Stomach (tissue), 4 donors: ENCODE measurements around the gene TBC1D16.

Experiments
- CTCF ChIP-seq, 7 experiments: fragments of 450-650 bp in 4 of 7; fragments of 200-600 bp in 3 of 7; sonication (generic) in 3 of 7; IDR thresholded peaks; one replicate each; pipeline ENCODE4 v1.5.1; 2016 to 2019; ENCODE audit warnings: antibody characterized with exemption in 7 of 7, control low read depth in 2 of 7, mild to moderate bottlenecking in 1 of 7
- EP300 ChIP-seq: sonication (generic); formaldehyde crosslinking; IDR thresholded peaks from one replicate; pipeline ENCODE4 v1.6.1; 2017; ENCODE audit warnings: antibody characterized with exemption
- POLR2A ChIP-seq, 4 donors: fragments of 450-650 bp; IDR thresholded peaks; one replicate each; pipeline ENCODE4 v1.6.1; 2016; ENCODE audit warnings: antibody characterized with exemption in 4 of 4, control low read depth in 2 of 4, mild to moderate bottlenecking in 1 of 4, moderate library complexity in 1 of 4

GRCh38 chr17:80049986-80050385 is 14.3 kb upstream of the TBC1D16 start:
- TF ChIP-seq CTCF (IDR thresholded peaks at IDR 0.05) (no peak), POLR2A (IDR thresholded peaks at IDR 0.05) (no peak), EP300 (no peak)
